Parathyroid adenoma (tissue), 2 donors: ENCODE data around the gene ARHGAP8.
"Not testable (repeated sequence)": the region's sequence is repeated elsewhere in the genome, so short reads cannot be mapped to it uniquely, and the experiment has no call there.

ENCODE experiments used
- H2AFZ ChIP-seq: fragments of 300-600 bp; sonication (generic); one replicate; pipeline ENCODE4 v1.7.0; 2017; ENCODE audit warnings: antibody characterized with exemption, mild to moderate bottlenecking
- H3K27ac ChIP-seq: fragments of 300-600 bp; sonication (generic); one replicate; pipeline ENCODE4 v1.7.0; 2017
- H3K27me3 ChIP-seq: fragments of 300-600 bp; sonication (generic); one replicate; pipeline ENCODE4 v1.7.0; 2017; ENCODE audit warnings: low read length; ENCODE audit not compliant: control insufficient read depth, insufficient read depth
- H3K36me3 ChIP-seq: fragments of 300-600 bp; sonication (generic); one replicate; pipeline ENCODE4 v1.7.0; 2017; ENCODE audit warnings: low read length; ENCODE audit not compliant: control insufficient read depth, insufficient read depth
- H3K4me1 ChIP-seq: fragments of 300-600 bp; sonication (generic); one replicate; pipeline ENCODE4 v1.7.0; 2017; ENCODE audit warnings: control low read depth
- H3K4me2 ChIP-seq: fragments of 300-600 bp; sonication (generic); one replicate; pipeline ENCODE4 v1.7.0; 2017; ENCODE audit warnings: low read length
- H3K4me3 ChIP-seq: fragments of 300-600 bp; sonication (generic); one replicate; pipeline ENCODE4 v1.7.0; 2017; ENCODE audit warnings: low read depth, low read length
- H3K79me2 ChIP-seq: fragments of 300-600 bp; sonication (generic); one replicate; pipeline ENCODE4 v1.7.0; 2017; ENCODE audit warnings: control low read depth
- H3K9ac ChIP-seq: fragments of 300-600 bp; sonication (generic); one replicate; pipeline ENCODE4 v1.7.0; 2017; ENCODE audit warnings: mild to moderate bottlenecking
- H3K9me3 ChIP-seq: fragments of 300-600 bp; sonication (generic); one replicate; pipeline ENCODE4 v1.7.0; 2017; ENCODE audit warnings: low read length; ENCODE audit not compliant: control insufficient read depth
- CTCF ChIP-seq: fragments of 300-600 bp; sonication (generic); IDR thresholded peaks from one replicate; pipeline ENCODE4 v1.7.0; 2017; ENCODE audit warnings: antibody characterized with exemption, mild to moderate bottlenecking
- donor health status: primary hyperparathyroidism.

Gene ARHGAP8

GRCh38 chr22:44895296-44896055 is 143.1 kb downstream of the ARHGAP8 start:
- Histone ChIP-seq H3K4me2 (no peak overlapping the region), H3K9me3 (no peaks in the 10 kb centered on the region), H3K9ac (no peak overlapping the region), H3K4me3 (no peak overlapping the region), H3K79me2 (no peaks in the 10 kb centered on the region), H3K4me1 (no peaks in the 10 kb centered on the region), H3K27me3 (no peaks in the 10 kb centered on the region), H3K36me3 (no peaks in the 10 kb centered on the region), H3K27ac (no peak overlapping the region), H2AFZ (no peak overlapping the region)
- no peak for TF ChIP-seq CTCF

GRCh38 chr22:44898236-44898635 is 145.9 kb downstream of the ARHGAP8 start:
- H3K27ac ChIP-seq: no peak overlapping the region
- no peaks in the 10 kb centered on the region for H3K79me2 ChIP-seq
- no peak overlapping the region for H3K4me3 ChIP-seq
- no peaks in the 10 kb centered on the region for H3K27me3 ChIP-seq
- no peak overlapping the region for H2AFZ ChIP-seq
- TF ChIP-seq CTCF: no peak
- H3K36me3 ChIP-seq: no peaks in the 10 kb centered on the region
- peaks cover 7% of the 10 kb centered on the region for H3K9me3 ChIP-seq
- no peak overlapping the region for H3K9ac ChIP-seq
- H3K4me1 ChIP-seq: no peaks in the 10 kb centered on the region
- no peak overlapping the region for H3K4me2 ChIP-seq

- Histone ChIP-seq H3K27me3 (no peaks in the 10 kb centered on the region), H3K9ac (no peak overlapping the region), H3K4me2 (no peak overlapping the region), H3K4me1 (no peaks in the 10 kb centered on the region), H3K27ac (no peak overlapping the region), H3K79me2 (no peaks in the 10 kb centered on the region), H3K9me3 (peaks cover 7% of the 10 kb centered on the region), H2AFZ (no peak overlapping the region), H3K36me3 (no peaks in the 10 kb centered on the region), H3K4me3 (no peak overlapping the region)
- TF ChIP-seq CTCF: no peak
Measured at GRCh38 chr22:44901301-44901700, 148.9 kb downstream of the ARHGAP8 start.

GRCh38 chr22:44903164-44903563 is 150.8 kb downstream of the ARHGAP8 start:
- not testable (repeated sequence) for H3K4me2 ChIP-seq, H3K4me1 ChIP-seq, H2AFZ ChIP-seq, H3K4me3 ChIP-seq, H3K27me3 ChIP-seq, H3K27ac ChIP-seq, H3K9ac ChIP-seq, H3K36me3 ChIP-seq, H3K9me3 ChIP-seq, H3K79me2 ChIP-seq

GRCh38 chr22:44904492-44905152 is 152.2 kb downstream of the ARHGAP8 start:
- H3K79me2 ChIP-seq, H3K36me3 ChIP-seq, H3K27ac ChIP-seq, H3K4me1 ChIP-seq, H3K9me3 ChIP-seq, H2AFZ ChIP-seq, H3K27me3 ChIP-seq, H3K4me2 ChIP-seq, H3K9ac ChIP-seq, H3K4me3 ChIP-seq: not testable (repeated sequence)
